CD4-positive, alpha-beta T cell treated with Interleukin-4 for 1 hour (primary cell): ENCODE results near the gene CIZ1.
A peak's percentile ranks its signal among the peaks of the same experiment; 100 is the strongest.
"Not testable (repeated sequence)": the region's sequence is repeated elsewhere in the genome, so short reads cannot be mapped to it uniquely, and the experiment has no call there.

Experiments
- DNase-seq, 2 donors: peaks; one replicate each; pipeline ENCODE4 v3.0.0-alpha.2; 2020 to 2022

CIZ1 gene, protein sequence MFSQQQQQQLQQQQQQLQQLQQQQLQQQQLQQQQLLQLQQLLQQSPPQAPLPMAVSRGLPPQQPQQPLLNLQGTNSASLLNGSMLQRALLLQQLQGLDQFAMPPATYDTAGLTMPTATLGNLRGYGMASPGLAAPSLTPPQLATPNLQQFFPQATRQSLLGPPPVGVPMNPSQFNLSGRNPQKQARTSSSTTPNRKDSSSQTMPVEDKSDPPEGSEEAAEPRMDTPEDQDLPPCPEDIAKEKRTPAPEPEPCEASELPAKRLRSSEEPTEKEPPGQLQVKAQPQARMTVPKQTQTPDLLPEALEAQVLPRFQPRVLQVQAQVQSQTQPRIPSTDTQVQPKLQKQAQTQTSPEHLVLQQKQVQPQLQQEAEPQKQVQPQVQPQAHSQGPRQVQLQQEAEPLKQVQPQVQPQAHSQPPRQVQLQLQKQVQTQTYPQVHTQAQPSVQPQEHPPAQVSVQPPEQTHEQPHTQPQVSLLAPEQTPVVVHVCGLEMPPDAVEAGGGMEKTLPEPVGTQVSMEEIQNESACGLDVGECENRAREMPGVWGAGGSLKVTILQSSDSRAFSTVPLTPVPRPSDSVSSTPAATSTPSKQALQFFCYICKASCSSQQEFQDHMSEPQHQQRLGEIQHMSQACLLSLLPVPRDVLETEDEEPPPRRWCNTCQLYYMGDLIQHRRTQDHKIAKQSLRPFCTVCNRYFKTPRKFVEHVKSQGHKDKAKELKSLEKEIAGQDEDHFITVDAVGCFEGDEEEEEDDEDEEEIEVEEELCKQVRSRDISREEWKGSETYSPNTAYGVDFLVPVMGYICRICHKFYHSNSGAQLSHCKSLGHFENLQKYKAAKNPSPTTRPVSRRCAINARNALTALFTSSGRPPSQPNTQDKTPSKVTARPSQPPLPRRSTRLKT

DNA sequence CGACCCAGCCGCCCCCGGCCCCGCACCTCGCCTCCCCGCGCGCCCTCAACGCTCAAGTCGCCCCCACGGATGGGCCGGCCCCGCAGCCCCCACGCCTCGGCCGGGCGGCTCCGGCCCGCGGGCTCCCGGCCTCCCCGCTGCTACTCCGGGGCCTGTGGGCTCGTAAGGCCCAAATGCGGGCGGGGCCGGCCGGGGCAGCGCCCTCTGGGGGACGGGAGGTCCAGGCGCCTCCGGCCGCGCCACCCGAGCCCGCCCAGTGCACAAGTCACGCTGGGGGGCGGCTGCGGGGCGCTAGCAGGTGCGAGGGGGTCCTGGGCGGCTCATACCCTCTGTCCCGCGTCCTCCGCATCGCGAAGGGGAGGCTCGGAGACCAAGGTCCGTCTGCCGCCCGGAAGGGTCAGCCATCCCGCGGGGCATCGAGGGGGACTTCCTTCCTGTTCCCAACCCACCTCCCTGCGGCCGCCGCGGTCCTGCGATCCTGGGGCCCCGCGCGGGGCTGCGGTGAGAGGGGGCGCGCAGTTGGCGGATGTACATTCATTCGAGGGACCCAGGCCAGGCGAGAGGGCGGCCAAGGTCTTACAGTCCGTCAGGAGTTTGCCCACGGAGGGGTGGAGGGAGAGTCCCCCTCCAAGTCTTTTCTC is at the start of gene CIZ1:
TSS of gene CIZ1 (minus strand) at position 167 of the 641 bp plus-strand sequence. CDS start 715 bp downstream, outside the sequence.
- peak; percentile 67 to 74 for DNase-seq

DNA sequence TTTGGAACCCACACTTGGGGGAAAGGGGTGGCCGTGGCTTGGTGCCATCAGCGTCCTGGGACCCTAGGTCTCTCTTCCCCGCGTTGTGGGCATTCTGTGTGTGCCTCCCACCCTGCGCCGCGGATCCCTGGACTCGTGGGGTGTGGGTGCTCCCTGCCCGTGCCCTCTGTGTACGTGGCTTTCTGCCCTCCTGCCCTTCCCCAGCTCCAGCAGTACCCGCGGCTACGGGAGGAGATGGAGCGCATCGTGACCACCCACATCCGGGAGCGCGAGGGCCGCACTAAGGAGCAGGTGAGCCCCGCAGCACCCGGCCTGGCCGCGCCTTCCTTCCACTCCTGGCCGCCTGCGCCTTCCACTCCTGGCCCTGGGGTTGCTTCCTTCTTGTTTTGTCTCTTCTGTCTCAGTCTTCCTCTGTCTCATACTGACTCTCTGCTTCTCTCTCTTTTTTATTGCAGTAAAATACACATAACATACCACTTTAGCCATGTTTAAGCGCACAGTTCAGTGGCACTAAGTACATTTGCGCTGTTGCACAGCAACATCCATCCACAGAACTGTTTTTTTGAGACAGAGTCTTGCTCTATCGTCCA is 42.5 kb upstream of the CIZ1 start:
- DNase-seq = no peak

DNA sequence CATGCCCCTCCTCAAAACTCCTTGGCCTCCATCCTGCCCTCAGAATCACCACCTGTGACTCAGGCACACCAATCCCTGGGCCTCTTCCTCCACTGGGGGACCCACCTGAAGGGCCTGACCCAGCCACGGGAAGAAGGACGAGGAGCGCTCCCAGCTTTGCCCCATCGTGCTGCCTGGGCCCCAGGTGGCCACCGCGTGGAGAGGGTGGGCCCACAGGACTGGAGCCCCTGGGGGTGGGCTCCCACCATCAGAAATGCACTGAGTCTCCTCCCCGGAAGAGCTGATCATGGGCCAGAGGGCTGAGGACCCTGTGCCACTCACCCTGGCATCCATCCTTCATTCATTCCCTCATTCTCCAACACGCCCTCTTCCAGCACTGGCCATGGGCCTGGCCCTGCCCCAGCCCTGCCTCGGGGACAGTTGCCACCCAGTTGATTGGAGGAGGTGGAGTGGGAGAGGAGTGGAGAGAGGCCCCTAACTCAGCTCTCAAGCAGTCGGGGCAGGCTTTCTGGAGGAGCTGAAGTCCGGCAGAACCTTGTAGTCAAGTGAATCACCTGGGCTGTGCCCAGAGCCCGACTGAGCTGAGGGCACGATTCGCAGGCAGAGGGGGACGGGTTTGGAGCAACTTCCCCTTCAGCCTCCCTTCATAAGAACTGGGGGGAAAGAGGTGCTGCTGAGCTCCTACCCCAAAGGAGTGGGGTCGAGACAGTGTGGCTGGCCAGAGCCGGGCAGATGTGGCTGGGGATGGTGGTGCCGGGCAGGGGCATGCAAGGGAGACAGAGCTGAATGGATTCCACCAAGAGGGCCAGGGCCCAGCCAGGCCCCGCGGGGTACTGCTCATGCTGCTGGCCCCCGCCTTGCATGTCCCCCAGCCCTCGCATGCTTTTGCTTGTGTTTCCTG is 41.4 kb upstream of the CIZ1 start:
- no peak for DNase-seq

DNA sequence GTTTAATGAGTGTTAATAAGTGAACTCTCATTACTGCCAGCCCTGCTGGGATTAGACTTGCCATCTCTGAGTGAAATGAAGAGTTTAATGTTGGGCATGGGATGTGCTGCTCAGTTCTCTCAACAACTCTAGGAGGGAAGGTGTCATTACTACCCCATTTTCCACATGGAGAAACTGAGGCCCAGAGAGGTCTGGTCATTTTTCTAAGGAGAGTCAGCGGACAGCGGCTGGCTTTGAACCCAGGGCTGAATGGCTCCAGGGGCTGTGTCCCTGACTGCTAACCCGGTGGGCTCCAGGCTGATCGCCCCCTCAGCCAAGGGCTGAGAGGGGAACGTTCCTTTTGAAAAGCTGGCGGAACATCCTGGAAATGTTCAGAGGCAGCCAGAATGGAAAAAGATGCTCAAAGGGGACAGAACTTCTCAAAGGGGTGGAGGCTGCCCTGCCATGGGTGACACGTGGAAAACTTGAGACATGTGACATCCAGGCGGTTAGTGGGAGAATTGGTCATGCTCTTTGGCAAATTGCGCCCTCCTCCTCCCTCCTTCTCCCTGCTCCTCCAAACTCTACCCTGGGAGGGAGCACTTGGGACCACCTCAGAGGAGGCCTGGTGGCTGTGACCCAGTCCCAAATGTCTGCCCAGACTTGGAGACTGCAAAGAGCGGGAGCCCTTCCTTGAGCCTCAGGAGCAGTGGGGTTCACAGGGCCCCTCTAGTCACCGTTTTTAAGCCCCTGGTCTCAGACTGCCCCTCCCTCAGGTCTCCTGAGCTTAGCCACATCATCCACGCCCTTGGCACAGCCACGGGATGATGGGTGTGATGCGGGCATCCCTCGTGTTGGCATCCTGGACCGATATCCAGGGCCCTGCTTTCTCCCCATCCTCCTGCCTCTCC is 40.5 kb upstream of the CIZ1 start:
- DNase-seq = no peak

DNA sequence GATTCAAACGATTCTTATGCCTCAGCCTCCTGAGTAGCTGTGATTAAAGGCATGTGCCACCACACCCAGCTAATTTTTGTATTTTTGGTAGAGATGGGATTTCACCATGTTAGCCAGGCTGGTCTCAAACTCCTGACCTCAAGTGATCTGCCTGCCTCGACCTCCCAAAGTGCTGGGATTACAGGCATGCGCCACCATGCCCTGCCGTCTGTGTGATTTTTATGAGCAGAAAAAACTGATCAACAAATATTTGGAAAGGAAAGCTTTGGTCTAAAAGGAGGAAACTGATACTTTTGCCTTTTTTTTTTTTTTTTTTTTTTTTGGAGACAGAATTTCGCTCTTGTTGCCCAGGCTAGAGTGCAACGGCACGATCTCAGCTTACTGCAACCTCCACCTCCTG is 39.5 kb upstream of the CIZ1 start:
- not testable (repeated sequence) for DNase-seq

DNA sequence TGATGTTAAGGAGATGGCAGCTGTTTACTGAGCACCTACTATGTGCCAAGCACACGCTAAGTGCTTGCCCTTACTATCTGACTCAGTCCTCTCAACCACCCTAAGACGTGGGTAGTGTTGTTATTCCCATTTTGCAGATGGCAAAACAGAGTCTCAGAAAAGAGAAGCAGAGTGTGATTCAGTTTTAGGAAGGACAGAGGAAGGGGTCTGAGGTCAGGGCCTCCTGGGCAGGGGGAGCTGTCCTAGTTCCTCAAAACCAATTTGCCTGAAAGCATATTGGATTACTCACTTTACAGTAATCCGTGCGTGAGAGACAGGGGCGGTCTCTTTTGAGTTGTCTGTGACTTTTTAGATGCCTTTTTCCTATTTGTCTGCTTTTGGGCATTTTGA is 35.0 kb upstream of the CIZ1 start:
- no peak for DNase-seq

DNA sequence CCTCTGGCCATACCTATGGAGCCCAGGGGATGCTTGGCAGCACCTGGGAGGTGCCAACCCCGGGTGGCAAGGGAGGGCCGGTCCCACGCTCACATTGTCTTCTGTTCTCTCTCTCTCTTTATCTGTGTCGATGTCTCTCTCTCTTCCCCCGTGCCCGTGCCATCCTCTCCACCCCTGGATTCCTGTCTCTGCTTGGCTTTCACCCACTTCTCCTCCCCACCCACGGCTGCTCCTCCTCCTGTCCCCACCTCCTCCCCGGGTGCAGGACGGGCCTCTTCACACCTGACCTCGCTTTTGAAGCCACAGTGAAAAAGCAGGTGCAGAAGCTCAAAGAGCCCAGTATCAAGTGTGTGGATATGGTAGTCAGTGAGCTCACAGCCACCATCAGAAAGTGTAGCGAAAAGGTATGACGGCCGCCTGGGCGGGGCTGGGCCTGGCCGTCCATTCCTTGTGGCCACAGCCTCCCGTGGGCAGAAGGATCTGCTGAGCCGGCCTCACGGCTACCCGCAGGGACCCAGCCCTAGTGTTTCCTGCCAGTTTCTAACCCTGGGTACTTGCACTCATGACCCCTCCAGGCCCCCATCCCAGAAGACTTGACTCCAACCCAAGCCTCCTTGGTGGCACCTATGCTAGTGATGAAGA is 34.5 kb upstream of the CIZ1 start:
- DNase-seq = no peak

DNA sequence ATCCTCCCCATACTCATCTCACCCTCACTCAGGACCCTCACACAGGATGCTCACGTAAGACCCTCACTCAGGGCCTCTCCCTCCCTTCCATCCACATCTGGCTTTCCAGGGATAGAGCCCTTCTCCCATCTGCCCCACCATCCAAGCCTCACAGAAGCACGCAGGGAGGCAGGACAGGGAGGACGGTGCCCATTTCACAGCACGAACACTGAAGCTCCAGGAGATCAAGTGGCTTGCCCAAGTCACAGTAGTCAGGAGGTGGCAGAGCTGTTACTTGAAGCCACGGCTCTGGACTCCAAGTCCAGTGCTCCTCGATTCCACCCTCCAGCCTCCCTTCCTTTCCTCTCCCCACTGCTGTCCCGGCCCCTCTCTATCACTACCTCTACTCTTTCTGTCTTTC is 33.5 kb upstream of the CIZ1 start:
- no peak for DNase-seq

DNA sequence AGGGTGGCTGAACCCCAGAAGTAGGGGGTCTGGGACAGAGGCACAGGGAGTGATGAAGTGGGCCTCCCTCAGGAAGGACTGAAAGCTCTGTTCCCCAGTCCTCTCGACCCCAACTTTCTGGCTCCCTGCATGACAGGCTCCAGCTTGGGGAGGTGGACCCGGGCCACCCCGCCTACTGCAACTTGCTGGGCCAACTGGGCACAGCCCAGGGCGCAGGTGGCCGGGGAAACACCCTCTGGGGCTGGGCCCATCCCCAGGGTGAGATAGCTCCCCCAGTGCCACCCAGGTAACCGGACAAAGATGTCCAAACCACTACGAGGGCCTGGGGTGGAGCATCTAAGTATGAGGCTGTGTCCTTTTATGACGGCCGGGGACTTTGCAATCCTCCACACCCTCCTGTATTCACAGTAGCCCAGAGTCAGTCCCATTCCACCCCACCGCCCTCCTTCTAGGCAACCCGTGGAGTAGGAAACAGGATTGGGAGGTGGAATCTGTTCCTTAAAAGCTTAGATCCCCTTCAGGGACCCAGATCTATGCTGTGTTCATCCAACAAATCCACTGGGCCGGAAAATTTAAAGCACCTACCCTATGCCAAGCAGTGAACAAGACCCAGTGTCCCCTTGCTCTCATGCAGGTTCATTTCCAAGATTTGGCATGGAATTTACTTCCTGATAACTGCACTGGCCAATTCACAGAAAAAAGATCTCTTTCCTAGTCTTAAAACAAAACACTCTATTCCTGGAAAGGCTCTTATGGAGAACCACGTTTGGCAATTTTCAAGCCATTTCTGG is 31.7 kb upstream of the CIZ1 start:
- no peak for DNase-seq

DNA sequence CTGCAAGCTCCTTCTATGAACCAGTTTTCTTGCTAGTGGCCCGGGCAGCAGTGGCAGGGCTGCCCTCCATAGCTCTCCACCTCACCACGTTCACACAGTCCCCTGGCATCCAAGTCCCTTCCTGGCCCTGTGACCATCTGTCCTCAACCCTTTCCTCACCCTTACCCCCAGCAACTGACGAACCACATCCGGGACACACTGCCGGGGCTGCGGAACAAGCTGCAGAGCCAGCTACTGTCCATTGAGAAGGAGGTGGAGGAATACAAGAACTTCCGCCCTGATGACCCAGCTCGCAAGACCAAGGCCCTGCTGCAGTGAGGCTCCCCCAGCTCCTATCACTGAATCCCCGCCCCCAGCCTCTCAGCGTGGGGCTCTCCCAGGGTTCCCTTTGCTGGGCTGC is 30.7 kb upstream of the CIZ1 start:
- no peak for DNase-seq

DNA sequence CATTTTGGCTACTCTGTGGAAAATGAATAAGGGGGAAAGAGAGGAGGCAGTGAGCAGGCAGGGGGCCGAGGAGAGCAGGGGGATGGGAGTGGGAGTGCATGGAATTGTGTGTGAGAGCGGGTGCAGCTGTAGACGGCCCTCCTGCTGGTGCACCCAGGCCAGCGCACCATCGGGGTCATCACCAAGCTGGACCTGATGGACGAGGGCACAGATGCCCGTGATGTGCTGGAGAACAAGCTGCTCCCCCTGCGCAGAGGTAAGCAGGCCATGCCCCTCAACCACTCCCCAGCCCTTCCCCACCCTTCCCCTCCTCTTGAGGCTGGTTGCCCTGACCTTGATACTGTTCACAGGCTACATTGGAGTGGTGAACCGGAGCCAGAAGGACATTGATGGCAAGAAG is 28.5 kb upstream of the CIZ1 start:
- no peak for DNase-seq

DNA sequence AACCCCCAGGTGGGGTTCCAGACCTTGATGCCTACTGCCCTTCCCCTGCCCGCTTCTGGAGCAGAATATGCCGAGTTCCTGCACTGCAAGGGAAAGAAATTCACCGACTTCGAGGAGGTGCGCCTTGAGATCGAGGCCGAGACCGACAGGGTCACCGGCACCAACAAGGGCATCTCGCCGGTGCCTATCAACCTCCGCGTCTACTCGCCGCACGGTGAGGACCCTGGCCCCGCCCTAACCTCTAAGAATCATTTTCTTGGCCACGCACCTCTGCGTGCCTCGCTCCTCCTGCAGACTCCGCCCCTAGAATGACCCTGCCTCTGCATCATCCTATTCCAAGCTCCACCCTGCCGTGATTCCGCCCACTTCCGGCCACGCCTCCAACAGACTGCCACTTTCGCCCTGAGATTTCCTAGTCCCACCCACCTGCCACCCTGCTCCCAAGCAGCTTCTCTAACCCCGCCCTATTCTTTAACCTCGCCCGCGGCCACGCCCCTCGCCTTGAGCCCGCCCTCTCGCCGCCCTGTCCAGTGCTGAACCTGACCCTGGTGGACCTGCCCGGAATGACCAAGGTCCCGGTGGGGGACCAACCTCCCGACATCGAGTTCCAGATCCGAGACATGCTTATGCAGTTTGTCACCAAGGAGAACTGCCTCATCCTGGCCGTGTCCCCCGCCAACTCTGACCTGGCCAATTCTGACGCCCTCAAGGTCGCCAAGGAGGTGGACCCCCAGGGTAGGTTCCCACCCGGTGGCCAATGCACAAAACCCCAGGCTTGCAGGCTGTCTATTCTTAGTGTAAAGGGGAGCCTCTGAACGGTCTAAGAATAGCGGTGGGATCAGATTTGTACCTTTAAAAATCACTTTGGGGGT is 27.4 kb upstream of the CIZ1 start:
- DNase-seq = peak; percentile 97

DNA sequence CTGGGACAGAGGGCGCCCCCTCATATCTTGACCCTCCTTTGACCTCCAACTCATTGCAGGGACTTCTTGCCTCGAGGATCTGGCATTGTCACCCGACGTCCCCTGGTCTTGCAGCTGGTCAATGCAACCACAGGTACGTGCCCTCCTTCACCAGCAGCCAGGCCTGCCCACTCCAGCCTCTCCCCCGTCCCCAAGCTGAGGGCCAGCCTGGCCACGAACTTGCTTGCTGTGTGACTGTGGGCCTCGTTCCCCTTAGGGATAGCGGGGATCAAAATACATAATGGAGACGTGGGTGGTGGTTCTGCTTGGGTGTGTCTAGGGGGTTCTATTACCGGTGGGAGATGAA is 26.8 kb upstream of the CIZ1 start:
- DNase-seq = no peak

DNA sequence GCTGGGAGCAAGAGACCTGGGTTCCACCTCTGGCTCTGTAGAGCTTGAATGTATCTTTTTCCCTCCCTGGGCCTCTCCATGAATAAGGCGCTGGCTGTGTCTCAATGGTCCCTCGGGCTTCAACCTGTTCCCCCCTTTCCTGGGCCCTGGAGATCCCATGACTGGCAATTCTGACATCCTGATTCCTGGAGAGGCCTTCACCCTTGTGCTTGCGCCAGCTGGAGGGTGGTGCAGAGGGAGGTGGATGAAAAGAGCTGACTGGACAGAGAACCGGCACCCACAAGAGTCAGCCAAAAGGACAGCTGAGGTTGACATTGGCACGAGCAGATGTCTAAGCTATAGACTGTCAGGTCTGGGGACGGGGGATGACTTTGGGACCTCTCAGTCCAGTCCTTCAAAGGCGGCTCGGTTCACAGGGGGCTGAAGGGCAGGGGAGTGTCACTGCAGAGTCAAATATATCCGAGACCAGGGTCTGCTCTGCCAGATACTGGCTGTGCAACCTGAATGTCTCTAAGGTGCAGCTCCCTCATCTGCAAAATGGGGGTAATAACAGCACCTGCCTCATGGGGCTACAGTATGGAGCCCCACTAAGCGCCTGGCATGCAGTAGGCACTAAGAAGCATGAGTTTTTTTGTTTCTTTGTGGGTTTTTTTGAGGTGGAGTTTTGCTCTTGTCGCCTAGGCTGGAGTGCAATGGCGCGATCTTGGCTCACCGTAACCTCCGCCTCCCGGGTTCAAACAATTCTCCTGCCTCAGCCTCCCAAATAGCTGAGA is 25.6 kb upstream of the CIZ1 start:
- no peak for DNase-seq

DNA sequence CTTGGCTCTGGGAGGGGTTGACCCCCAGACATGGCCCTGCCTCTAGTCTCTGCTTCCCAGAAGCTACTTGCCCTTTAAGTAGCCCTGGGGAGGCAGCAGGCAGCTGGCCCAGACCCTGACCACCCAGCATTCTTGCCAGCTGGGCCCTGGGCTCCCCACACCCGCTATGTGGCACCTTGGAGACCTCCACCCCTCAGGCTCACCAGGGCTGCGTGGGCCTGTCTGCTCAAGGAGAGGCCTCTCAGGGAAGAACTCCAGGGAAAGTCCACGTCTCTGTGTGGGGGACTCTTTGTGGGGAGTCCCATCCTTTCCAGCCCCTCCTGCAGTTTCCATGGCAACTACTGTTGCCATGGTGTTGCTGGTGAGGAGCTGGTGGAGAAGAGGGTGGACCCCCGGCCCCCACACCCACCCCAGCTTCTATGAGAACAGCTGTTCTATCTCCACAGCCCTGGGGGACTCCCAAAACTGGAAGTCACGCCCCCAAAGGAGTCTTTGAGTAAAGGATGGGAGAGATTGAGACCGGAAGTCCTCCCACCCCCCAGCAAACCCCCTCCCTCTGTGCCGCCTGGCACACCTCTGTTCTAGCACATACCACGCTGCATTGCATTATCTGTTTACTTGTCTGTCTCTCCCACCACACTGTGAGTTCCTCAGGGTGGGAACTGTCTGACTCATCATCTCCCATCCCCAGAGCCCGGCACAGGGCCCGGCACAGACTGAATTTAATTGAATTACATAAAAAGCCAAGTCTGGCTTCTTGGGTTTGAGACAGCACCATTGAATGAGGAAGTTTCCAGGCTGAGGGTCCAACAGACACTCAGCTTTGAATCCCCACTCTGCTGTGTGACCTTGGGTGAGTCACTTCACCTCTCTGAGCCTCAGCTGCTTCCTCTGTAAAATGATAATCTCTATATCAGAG is 24.4 kb upstream of the CIZ1 start:
- DNase-seq = no peak
